SK-N-DZ (cell line): ENCODE data around the gene UBXN1.
A peak's percentile ranks its signal among the peaks of the same experiment; 100 is the strongest.
"Not testable (repeated sequence)": the region's sequence is repeated elsewhere in the genome, so short reads cannot be mapped to it uniquely, and the experiment has no call there.

Source experiments
- DNase-seq: peaks from one replicate; pipeline ENCODE4 v3.0.0-alpha.2; 2015; ENCODE audit warnings: low spot score

Gene UBXN1

GRCh38 chr11:62671608-62672389, 7.1 kb downstream of the UBXN1 start, which contains the start of the genes LBHD1 and UQCC3:
LBHD1 (minus strand) TSS chr11:62672267; CDS start chr11:62670031, 2,236 bp downstream.
UQCC3 (plus strand) TSS chr11:62671673; CDS start chr11:62671746, 73 bp downstream.
- peak; percentile 89 for DNase-seq

DNA sequence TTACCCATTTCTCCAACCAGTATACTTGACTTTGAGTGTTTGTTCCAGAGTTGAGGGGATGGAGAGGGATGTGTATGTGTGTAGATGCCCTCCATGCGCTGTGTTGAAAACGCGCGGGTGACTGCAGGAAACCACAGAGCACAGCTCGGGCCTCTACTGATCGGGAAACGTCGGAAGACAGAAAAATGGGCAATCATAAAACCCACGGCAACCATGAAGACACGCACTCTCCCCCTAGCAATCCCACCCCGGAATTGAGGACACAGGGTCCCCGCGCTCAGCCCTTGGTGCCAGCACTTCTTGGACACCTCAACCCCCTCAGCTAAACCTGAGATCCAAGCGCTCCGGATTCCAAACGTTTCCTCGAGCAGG, 7.7 kb downstream of the UBXN1 start:
- DNase-seq = no peak

DNA sequence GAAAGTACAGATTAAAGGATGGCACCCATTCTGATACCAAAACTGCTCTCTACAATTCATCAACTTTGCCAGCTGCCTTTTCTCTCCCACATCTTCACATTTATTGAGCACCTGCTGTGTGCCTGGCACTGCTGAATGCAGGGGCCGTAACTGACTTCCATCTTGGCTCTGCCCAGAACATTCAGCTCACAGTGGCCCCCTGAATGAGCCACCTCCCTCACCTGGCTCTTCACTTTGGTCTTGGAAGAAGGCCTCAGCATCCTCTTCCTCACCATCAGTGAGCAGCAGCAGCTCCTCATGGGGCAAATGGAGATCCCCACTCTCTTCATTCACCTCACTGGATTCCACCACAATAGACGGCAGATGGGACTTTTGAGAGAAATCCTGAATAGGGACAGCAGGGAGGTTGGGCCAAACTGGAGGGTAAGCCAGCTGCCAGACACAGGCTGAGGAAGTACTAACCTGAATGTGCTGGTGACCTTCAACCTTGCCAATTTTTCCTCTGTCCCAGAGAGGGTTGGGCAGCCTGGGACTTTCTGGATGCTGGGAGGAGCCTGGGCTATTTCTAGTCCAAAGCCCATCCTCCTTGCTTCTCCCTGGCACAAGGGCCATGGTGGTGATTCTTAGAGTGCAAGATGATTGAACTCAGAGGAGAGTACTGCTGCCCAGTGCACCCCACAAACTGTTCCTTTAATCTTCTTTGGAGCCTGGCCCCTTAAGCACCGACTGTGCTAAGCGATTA, 9.3 kb downstream of the UBXN1 start:
- peak; percentile 30 for DNase-seq

GRCh38 chr11:62667460-62667859, 11.4 kb downstream of the UBXN1 start:
- DNase-seq = no peak

GRCh38 chr11:62666259-62666926, 12.5 kb downstream of the UBXN1 start:
- no peak for DNase-seq

DNA sequence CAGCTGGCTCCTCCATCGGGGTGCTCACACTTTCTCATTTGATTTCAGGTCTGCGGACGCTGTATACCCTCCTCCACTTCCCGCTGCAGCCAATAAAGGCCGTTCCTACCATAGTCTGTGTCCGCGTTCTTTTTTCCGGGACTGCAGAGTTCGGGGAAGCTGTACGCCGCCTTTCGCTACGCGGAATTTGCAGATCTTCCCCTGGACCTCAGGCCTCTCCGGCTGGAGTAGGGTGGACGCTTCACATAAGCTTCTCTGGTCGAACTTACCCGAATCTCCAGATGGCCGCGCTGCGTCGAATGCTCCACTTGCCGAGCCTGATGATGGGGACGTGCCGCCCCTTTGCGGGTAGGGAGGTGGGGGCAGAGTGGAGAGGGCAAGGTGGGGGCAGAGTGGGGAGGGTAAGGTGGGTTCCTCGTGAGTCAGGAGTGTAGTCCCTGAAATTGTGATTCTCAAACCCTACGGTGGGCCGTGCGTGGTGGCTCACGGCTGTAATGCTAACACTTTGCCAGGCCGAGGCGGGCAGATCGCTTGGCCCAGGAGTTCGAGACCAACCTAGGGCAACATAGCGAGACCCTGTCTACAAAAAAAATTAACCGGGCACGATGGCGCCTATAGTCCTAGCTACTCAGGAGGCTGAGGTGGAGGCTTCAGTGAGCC, 13.1 kb downstream of the UBXN1 start:
- DNase-seq = peak; percentile 40

- DNase-seq = peak; percentile 94
Observed at GRCh38 chr11:62665075-62665598, 13.7 kb downstream of the UBXN1 start, which contains the start of the genes C11orf98 and CSKMT. C11orf98 (minus strand) TSS chr11:62665210; CDS start chr11:62665169, 41 bp downstream. CSKMT (plus strand) TSS chr11:62665312; CDS start chr11:62665880, 568 bp downstream.

DNA sequence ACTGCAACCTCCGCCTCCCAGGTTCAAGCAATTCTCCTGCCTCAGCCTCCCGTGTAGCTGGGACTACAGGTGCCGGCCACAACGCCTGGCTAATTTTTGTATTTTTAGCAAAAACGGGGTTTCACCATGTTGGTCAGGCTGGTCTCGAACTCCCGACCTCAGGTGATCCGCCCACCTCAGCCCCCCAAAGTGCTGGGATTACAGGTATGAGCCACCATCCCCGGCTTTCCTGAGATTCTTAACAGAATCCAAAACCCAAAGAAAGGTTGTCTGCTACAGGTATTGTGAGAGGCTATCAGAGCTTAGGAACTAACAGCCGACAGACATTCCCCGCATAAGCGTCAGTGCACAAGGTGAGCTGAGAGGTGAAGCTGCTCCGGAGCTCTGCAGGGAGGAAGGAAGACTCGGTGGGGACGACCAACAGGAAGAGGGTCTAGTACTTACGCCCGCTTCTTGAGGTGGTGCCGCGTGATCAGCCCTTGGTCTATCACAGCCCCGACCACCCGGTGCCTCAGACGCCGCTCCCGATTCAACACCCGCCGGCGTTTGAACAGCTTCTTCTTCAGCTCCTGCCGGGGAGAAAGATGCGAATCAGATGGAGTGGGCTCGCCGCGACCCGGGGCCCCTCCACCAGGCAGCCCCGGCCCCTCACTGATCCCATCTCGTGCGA, 14.3 kb downstream of the UBXN1 start:
- DNase-seq = peak; percentile 86

- no peak for DNase-seq
Observed at GRCh38 chr11:62656796-62657429, 22.0 kb downstream of the UBXN1 start.

GRCh38 chr11:62654297-62654696, 24.6 kb downstream of the UBXN1 start:
- DNase-seq = no peak

- DNase-seq = no peak
Observed at GRCh38 chr11:62652161-62653006, 26.5 kb downstream of the UBXN1 start.

GRCh38 chr11:62650283-62650682, 28.6 kb downstream of the UBXN1 start:
- DNase-seq = not testable (repeated sequence)

DNA sequence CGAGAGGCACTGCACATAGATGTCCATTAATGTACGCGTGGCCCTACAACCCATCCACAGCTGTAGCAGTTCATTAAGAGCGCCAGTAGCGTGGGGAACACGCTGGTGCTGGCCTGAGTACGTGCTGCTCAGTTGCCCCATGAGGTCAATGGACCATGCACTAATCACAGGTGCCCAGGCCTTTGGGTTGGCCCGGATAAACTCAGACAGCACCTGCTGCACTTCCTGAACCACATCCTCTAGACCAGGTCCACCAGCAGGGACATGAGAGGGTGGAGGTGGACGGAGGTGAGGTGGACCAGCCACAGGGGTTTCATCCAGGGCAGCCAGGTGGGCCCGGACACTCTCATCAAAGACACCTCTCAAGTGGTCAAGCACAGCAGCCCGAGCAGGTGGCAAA, 29.4 kb downstream of the UBXN1 start:
- DNase-seq = no peak

GRCh38 chr11:62648967-62649364, 29.9 kb downstream of the UBXN1 start:
- no peak for DNase-seq

GRCh38 chr11:62648185-62648966, 30.5 kb downstream of the UBXN1 start:
- DNase-seq = no peak

DNA sequence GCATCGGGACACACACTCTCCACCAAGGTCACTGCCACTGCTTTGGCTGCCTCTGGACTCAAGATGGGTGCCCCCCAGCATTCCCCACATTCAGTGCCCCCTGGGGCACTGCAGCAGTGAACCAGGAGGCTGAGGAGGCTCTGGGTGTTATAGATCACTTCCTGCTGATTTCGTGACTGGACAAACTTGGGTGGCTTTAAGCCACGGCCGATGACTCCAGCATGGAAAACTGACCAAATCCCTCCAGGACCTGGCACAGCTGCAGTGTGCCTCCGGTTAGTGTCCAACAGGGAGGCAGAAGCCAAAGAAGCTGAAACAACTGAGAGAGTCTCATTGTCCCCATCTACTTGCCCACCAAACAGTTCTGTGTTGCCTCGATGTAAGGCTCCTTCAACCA, 31.3 kb downstream of the UBXN1 start:
- no peak for DNase-seq

GRCh38 chr11:62646825-62647608, 31.9 kb downstream of the UBXN1 start:
- DNase-seq = no peak
